ENCODE results near the gene ATG16L2. TPM values are rescaled to one million over a fixed set of nuclear protein-coding genes. Genes with fewer than 3 reads are reported as not detected.
"Not testable (repeated sequence)": the region's sequence is repeated elsewhere in the genome, so short reads cannot be mapped to it uniquely, and the experiment has no call there.

ATG16L2 gene
- total RNA-seq, 2 experiments from 2014 or later: 108 to 113 TPM

GRCh38 chr11:72848846-72849466, 34.7 kb downstream of the ATG16L2 start:
- H3K27me3 Mint-ChIP-seq: no peaks in the 10 kb centered on the region

GRCh38 chr11:72850832-72851231, 36.6 kb downstream of the ATG16L2 start:
- Mint-ChIP-seq H3K36me3 (ENCODE audit: low read depth) (peaks cover 3% of the 10 kb centered on the region), H3K27me3 (no peaks in the 10 kb centered on the region), H3K9me3 (no peaks in the 10 kb centered on the region), H3K27ac (no peak overlapping the region), H3K4me3 (no peak overlapping the region), H3K4me1 (peaks cover 5% of the 10 kb centered on the region)
- CTCF ChIA-PET: no interaction called here
- DNase-seq: no peak
- POLR2A ChIA-PET: no interaction called here

More at GRCh38 chr11:72848846-72849466, 34.7 kb downstream of the ATG16L2 start:
- Mint-ChIP-seq H3K4me3 (no peak overlapping the region), H3K9me3 (no peaks in the 10 kb centered on the region), H3K36me3 (ENCODE audit: low read depth) (peaks cover 11% of the 10 kb centered on the region), H3K27ac (no peak overlapping the region), H3K4me1 (peaks cover 5% of the 10 kb centered on the region)
- DNase-seq: peak; percentile 55
- ChIA-PET POLR2A (no interaction called here), CTCF (interaction anchor here (0.6 to 1.6 kb wide), 2 partner anchors 11 to 90 kb away, joined by 3 read pairs; no protein-coding TSS in a partner anchor)

- ChIA-PET CTCF (interaction anchor here (0.6 kb wide), 1 partner anchor 286 kb away, joined by 3 read pairs; no protein-coding TSS in a partner anchor), POLR2A (no interaction called here)
- no peak for DNase-seq
- Mint-ChIP-seq H3K4me1 (peaks cover 5% of the 10 kb centered on the region), H3K9me3 (no peaks in the 10 kb centered on the region), H3K27ac (no peak overlapping the region), H3K27me3 (no peaks in the 10 kb centered on the region), H3K36me3 (ENCODE audit: low read depth) (peaks cover 2% of the 10 kb centered on the region), H3K4me3 (no peak overlapping the region)
Observed at GRCh38 chr11:72851726-72852125, 37.5 kb downstream of the ATG16L2 start.

- peaks cover 7% of the 10 kb centered on the region for H3K36me3 Mint-ChIP-seq (ENCODE audit: low read depth)
- H3K4me3 Mint-ChIP-seq: no peak overlapping the region
- DNase-seq: no peak
- H3K27ac Mint-ChIP-seq: no peak overlapping the region
- H3K4me1 Mint-ChIP-seq: peaks cover 4% of the 10 kb centered on the region
- H3K9me3 Mint-ChIP-seq: no peaks in the 10 kb centered on the region
- CTCF ChIA-PET: no interaction called here
- H3K27me3 Mint-ChIP-seq: no peaks in the 10 kb centered on the region
- POLR2A ChIA-PET: no interaction called here
Observed at GRCh38 chr11:72856065-72856464, 41.9 kb downstream of the ATG16L2 start.

- no peaks in the 10 kb centered on the region for H3K9me3 Mint-ChIP-seq
- POLR2A ChIA-PET: no interaction called here
- peaks cover 7% of the 10 kb centered on the region for H3K36me3 Mint-ChIP-seq (ENCODE audit: low read depth)
- CTCF ChIA-PET: interaction anchor here (1.0 kb wide), 1 partner anchor 18 kb away, joined by 3 read pairs; no protein-coding TSS in a partner anchor
- no peak overlapping the region for H3K4me3 Mint-ChIP-seq
- no peak for DNase-seq
- peaks cover 1% of the 10 kb centered on the region for H3K4me1 Mint-ChIP-seq
- no peak overlapping the region for H3K27ac Mint-ChIP-seq
- no peaks in the 10 kb centered on the region for H3K27me3 Mint-ChIP-seq
Observed at GRCh38 chr11:72856551-72857345, 42.5 kb downstream of the ATG16L2 start.

- H3K27ac Mint-ChIP-seq; H3K9me3 Mint-ChIP-seq; H3K4me3 Mint-ChIP-seq; POLR2A ChIA-PET; H3K27me3 Mint-ChIP-seq; H3K36me3 Mint-ChIP-seq (ENCODE audit: low read depth); DNase-seq; H3K4me1 Mint-ChIP-seq: not testable (repeated sequence)
- CTCF ChIA-PET: interaction anchor here (0.6 to 1.0 kb wide), 3 partner anchors 10 to 73 kb away, joined by 3 read pairs; no protein-coding TSS in a partner anchor
Observed at GRCh38 chr11:72858267-72858666, 44.1 kb downstream of the ATG16L2 start.

GRCh38 chr11:72859126-72859525, 44.9 kb downstream of the ATG16L2 start:
- CTCF ChIA-PET: interaction anchor here (0.8 to 1.2 kb wide), 3 partner anchors 10 to 326 kb away, joined by 3 read pairs; no protein-coding TSS in a partner anchor
- no peak overlapping the region for H3K27ac Mint-ChIP-seq
- H3K4me3 Mint-ChIP-seq: no peak overlapping the region
- H3K4me1 Mint-ChIP-seq: no peaks in the 10 kb centered on the region
- no peaks in the 10 kb centered on the region for H3K9me3 Mint-ChIP-seq
- POLR2A ChIA-PET: no interaction called here
- peaks cover 10% of the 10 kb centered on the region for H3K36me3 Mint-ChIP-seq (ENCODE audit: low read depth)
- no peak for DNase-seq
- no peaks in the 10 kb centered on the region for H3K27me3 Mint-ChIP-seq

- Mint-ChIP-seq H3K36me3 (ENCODE audit: low read depth) (peaks cover 10% of the 10 kb centered on the region), H3K9me3 (no peaks in the 10 kb centered on the region), H3K4me1 (no peaks in the 10 kb centered on the region), H3K4me3 (no peak overlapping the region), H3K27ac (no peak overlapping the region), H3K27me3 (no peaks in the 10 kb centered on the region)
- no peak for DNase-seq
- CTCF ChIA-PET: interaction anchor here (0.6 to 1.2 kb wide), 4 partner anchors 10 to 1611 kb away, joined by 3 to 4 read pairs (median 3); no protein-coding TSS in a partner anchor
- POLR2A ChIA-PET: no interaction called here
Observed at GRCh38 chr11:72860010-72860409, 45.8 kb downstream of the ATG16L2 start.

GRCh38 chr11:72860592-72860991, 46.4 kb downstream of the ATG16L2 start:
- peaks cover 10% of the 10 kb centered on the region for H3K36me3 Mint-ChIP-seq (ENCODE audit: low read depth)
- H3K4me1 Mint-ChIP-seq: no peaks in the 10 kb centered on the region
- CTCF ChIA-PET: interaction anchor here (0.6 to 1.2 kb wide), 3 partner anchors 11 to 1610 kb away, joined by 3 to 5 read pairs (median 4); no protein-coding TSS in a partner anchor
- POLR2A ChIA-PET: no interaction called here
- H3K4me3 Mint-ChIP-seq: no peak overlapping the region
- DNase-seq: no peak
- H3K9me3 Mint-ChIP-seq: no peaks in the 10 kb centered on the region
- no peak overlapping the region for H3K27ac Mint-ChIP-seq
- no peaks in the 10 kb centered on the region for H3K27me3 Mint-ChIP-seq

GRCh38 chr11:72863091-72863490, 48.9 kb downstream of the ATG16L2 start:
- peaks cover 2% of the 10 kb centered on the region for H3K4me1 Mint-ChIP-seq
- CTCF ChIA-PET: interaction anchor here (0.5 to 0.9 kb wide), 2 partner anchors 28 to 317 kb away, joined by 3 read pairs; no protein-coding TSS in a partner anchor
- POLR2A ChIA-PET: no interaction called here

GRCh38 chr11:72863916-72864315, 49.7 kb downstream of the ATG16L2 start:
- H3K27ac Mint-ChIP-seq: no peak overlapping the region

More at GRCh38 chr11:72863091-72863490, 48.9 kb downstream of the ATG16L2 start:
- Mint-ChIP-seq H3K9me3 (no peaks in the 10 kb centered on the region), H3K27me3 (no peaks in the 10 kb centered on the region), H3K4me3 (no peak overlapping the region), H3K36me3 (ENCODE audit: low read depth) (peaks cover 24% of the 10 kb centered on the region), H3K27ac (no peak overlapping the region)
- DNase-seq: no peak

GRCh38 chr11:72864702-72865655, 50.8 kb downstream of the ATG16L2 start:
- Mint-ChIP-seq H3K4me1 (peaks cover 12% of the 10 kb centered on the region), H3K27me3 (no peaks in the 10 kb centered on the region), H3K36me3 (ENCODE audit: low read depth) (peaks cover 22% of the 10 kb centered on the region), H3K9me3 (no peaks in the 10 kb centered on the region), H3K4me3 (no peak overlapping the region), H3K27ac (no peak overlapping the region)
- POLR2A ChIA-PET: no interaction called here
- CTCF ChIA-PET: interaction anchor here (1.0 to 2.0 kb wide), 4 partner anchors 9 to 311 kb away, joined by 3 to 7 read pairs (median 4); no protein-coding TSS in a partner anchor
- DNase-seq: no peak

More at GRCh38 chr11:72863916-72864315, 49.7 kb downstream of the ATG16L2 start:
- Mint-ChIP-seq H3K36me3 (ENCODE audit: low read depth) (peaks cover 22% of the 10 kb centered on the region), H3K9me3 (no peaks in the 10 kb centered on the region), H3K4me1 (peaks cover 3% of the 10 kb centered on the region), H3K4me3 (no peak overlapping the region), H3K27me3 (no peaks in the 10 kb centered on the region)
- DNase-seq: no peak
- POLR2A ChIA-PET: no interaction called here
- CTCF ChIA-PET: interaction anchor here (1.1 to 2.0 kb wide), 3 partner anchors 10 to 70 kb away, joined by 3 to 7 read pairs (median 5); no protein-coding TSS in a partner anchor
